ENCODE results near the gene ATG9B.
A peak's percentile ranks its signal among the peaks of the same experiment; 100 is the strongest.
"Not testable (repeated sequence)": the region's sequence is repeated elsewhere in the genome, so short reads cannot be mapped to it uniquely, and the experiment has no call there.

Gene ATG9B

GRCh38 chr7:151034312-151035025 is 10.2 kb upstream of the ATG9B start:
- no peak for TF ChIP-seq CTCF (IDR thresholded peaks at IDR 0.05)
- no peak for DNase-seq (ENCODE audit: low spot score)
- H3K4me3 ChIP-seq, result no peak overlapping the region
- H3K27ac ChIP-seq, result no peak overlapping the region

- no peak for DNase-seq (ENCODE audit: low spot score)
- no peak for TF ChIP-seq CTCF (IDR thresholded peaks at IDR 0.05)
- Histone ChIP-seq H3K4me3 (no peak overlapping the region), H3K27ac (no peak overlapping the region)
Measured at GRCh38 chr7:151033864-151034249, 9.6 kb upstream of the ATG9B start.

- TF ChIP-seq CTCF (IDR thresholded peaks at IDR 0.05), result no peak
- Histone ChIP-seq H3K4me3 (no peak overlapping the region), H3K27ac (no peak overlapping the region)
- DNase-seq (ENCODE audit: low spot score), result no peak
Measured at GRCh38 chr7:151032936-151033863, 8.9 kb upstream of the ATG9B start.

- no peak for DNase-seq (ENCODE audit: low spot score)
- TF ChIP-seq CTCF (IDR thresholded peaks at IDR 0.05), result no peak
- H3K27ac ChIP-seq, result no peak overlapping the region
- no peak overlapping the region for H3K4me3 ChIP-seq
Measured at GRCh38 chr7:151031011-151031410, 6.7 kb upstream of the ATG9B start.

GRCh38 chr7:151028948-151029501 is 4.7 kb upstream of the ATG9B start:
- H3K27ac ChIP-seq, result peak overlapping the region; percentile 61 to 82
- DNase-seq (ENCODE audit: low spot score), result no peak
- TF ChIP-seq CTCF (IDR thresholded peaks at IDR 0.05), result no peak
- H3K4me3 ChIP-seq, result peak overlapping the region; percentile 78

- peak; percentile 99 for DNase-seq (ENCODE audit: low spot score)
- Histone ChIP-seq H3K4me3 (peak within 1 kb of the TSS; percentile 78), H3K27ac (peak within 1 kb of the TSS; percentile 61 to 82)
- TF ChIP-seq CTCF (IDR thresholded peaks at IDR 0.05), result no peak
Measured at GRCh38 chr7:151028131-151028947, 4.0 kb upstream of the ATG9B start, which contains the start of gene ABCB8. TSS of gene ABCB8 (plus strand) at chr7:151028450. CDS start at chr7:151028516, 66 bp downstream.

- H3K27ac ChIP-seq, result peak overlapping the region in 1 of 2 donors; percentile 82
- not testable (repeated sequence) for DNase-seq (ENCODE audit: low spot score)
- H3K4me3 ChIP-seq, result peak overlapping the region; percentile 78
Measured at GRCh38 chr7:151027728-151028130, 3.4 kb upstream of the ATG9B start.

- H3K27ac ChIP-seq; DNase-seq (ENCODE audit: low spot score): not testable (repeated sequence)
- H3K4me3 ChIP-seq, result peak overlapping the region; percentile 78
Measured at GRCh38 chr7:151026771-151027727, 2.8 kb upstream of the ATG9B start.

All from coronary artery (tissue), 2 donors.